HepG2 (cell line): ENCODE data around the gene CX3CR1. TPM values are rescaled to one million over a fixed set of nuclear protein-coding genes. Genes with fewer than 3 reads are reported as not detected.

Experiments used
- ADNP ChIP-seq: sonication (generic); formaldehyde crosslinking; IDR thresholded peaks from 2 replicates; pipeline ENCODE4 v1.4.0; 2020; ENCODE audit warnings: missing genetic modification reagents
- ATM ChIP-seq: fragments of 450-650 bp; IDR thresholded peaks from 2 replicates; pipeline ENCODE4 v1.7.1; 2017; ENCODE audit warnings: mild to moderate bottlenecking, borderline replicate concordance
- CBX2 ChIP-seq, 2 experiments: fragments of 200-600 bp in 1 of 2; sonication (generic); formaldehyde crosslinking in 1 of 2; IDR thresholded peaks; 2 replicates each; pipeline versions ENCODE4 v1.7.0 to v1.8.1; 2018 to 2022; ENCODE audit warnings: low read depth in 2 of 2, low read length in 1 of 2, mild to moderate bottlenecking in 1 of 2, missing genetic modification reagents in 1 of 2
- ELF4 ChIP-seq: sonication (generic); formaldehyde crosslinking; IDR thresholded peaks from 2 replicates; pipeline ENCODE4 v1.5.0; 2020; ENCODE audit warnings: missing genetic modification reagents, mild to moderate bottlenecking, moderate library complexity, borderline replicate concordance
- FOXO1 ChIP-seq: sonication (generic); formaldehyde crosslinking; IDR thresholded peaks from 2 replicates; pipeline ENCODE4 v1.4.0; 2020; ENCODE audit warnings: missing genetic modification reagents
- GTF3A ChIP-seq: sonication (generic); formaldehyde crosslinking; conservative IDR thresholded peaks from 2 replicates; pipeline ENCODE4 v1.4.0; 2020; ENCODE audit warnings: mild to moderate bottlenecking, missing genetic modification reagents
- HCFC1 ChIP-seq: fragments of 150-350 bp; IDR thresholded peaks from 2 replicates; pipeline ENCODE4 v1.6.1; 2014; ENCODE audit warnings: low read depth, low read length
- HDAC2 ChIP-seq: sonication (generic); formaldehyde crosslinking; IDR thresholded peaks from 2 replicates; pipeline ENCODE4 v1.4.0; 2020; ENCODE audit warnings: missing genetic modification reagents
- KLF13 ChIP-seq: sonication (generic); formaldehyde crosslinking; IDR thresholded peaks from 2 replicates; pipeline ENCODE4 v1.4.0; 2020; ENCODE audit warnings: mild to moderate bottlenecking, missing genetic modification reagents
- MBNL3 ChIP-seq: fragments of 250-450 bp; sonication (Bioruptor Pico); conservative IDR thresholded peaks from 2 replicates; pipeline ENCODE4 v1.8.0; 2022; ENCODE audit warnings: mild to moderate bottlenecking, inconsistent platforms
- MEIS2 ChIP-seq: sonication (generic); formaldehyde crosslinking; IDR thresholded peaks from 2 replicates; pipeline ENCODE4 v1.9.0; 2021; ENCODE audit warnings: mild to moderate bottlenecking, missing genetic modification reagents
- NFIC ChIP-seq: IDR thresholded peaks from 2 replicates; pipeline ENCODE4 v1.6.1; 2012; ENCODE audit warnings: mild to moderate bottlenecking, low read length, inconsistent platforms
- PHF5A ChIP-seq: IDR thresholded peaks from one replicate; pipeline ENCODE4 v1.6.1; 2018; ENCODE audit warnings: low read depth, missing genetic modification reagents; ENCODE audit not compliant: unreplicated experiment
- POLR2A ChIP-seq, 2 experiments: IDR thresholded peaks; 2 replicates each; pipeline ENCODE4 v1.6.1; 2011; ENCODE audit warnings: low read depth in 2 of 2, low read length in 2 of 2, mild to moderate bottlenecking in 1 of 2, moderate library complexity in 1 of 2; ENCODE audit not compliant: insufficient read depth in 1 of 2
- SMC3 ChIP-seq: IDR thresholded peaks from 2 replicates; pipeline ENCODE4 v1.6.1; 2011; ENCODE audit warnings: low read length, improper control_type of control experiment
- SP5 ChIP-seq: IDR thresholded peaks from 2 replicates; pipeline ENCODE4 v1.6.1; 2016; ENCODE audit warnings: low read depth, borderline replicate concordance
- STAG1 ChIP-seq: sonication (generic); formaldehyde crosslinking; IDR thresholded peaks from 2 replicates; pipeline ENCODE4 v1.4.0; 2020; ENCODE audit warnings: missing genetic modification reagents
- TBX2 ChIP-seq: sonication (generic); formaldehyde crosslinking; IDR thresholded peaks from 2 replicates; pipeline ENCODE4 v1.5.0; 2020; ENCODE audit warnings: missing genetic modification reagents, mild to moderate bottlenecking, borderline replicate concordance
- TCF7L2 ChIP-seq: IDR thresholded peaks from 2 replicates; pipeline ENCODE4 v1.6.1; 2011; ENCODE audit warnings: mild to moderate bottlenecking, low read depth, low read length, moderate library complexity
- THYN1 ChIP-seq: sonication (generic); formaldehyde crosslinking; IDR thresholded peaks from 2 replicates; pipeline ENCODE4 v1.8.1; 2023; ENCODE audit warnings: low read depth, mild to moderate bottlenecking, moderate library complexity, missing genetic modification reagents, borderline replicate concordance
- ZNF160 ChIP-seq: sonication (generic); formaldehyde crosslinking; IDR thresholded peaks from 2 replicates; pipeline ENCODE4 v1.8.0; 2022; ENCODE audit warnings: mild to moderate bottlenecking, inconsistent platforms, missing genetic modification reagents
- ZNF766 ChIP-seq: sonication (generic); formaldehyde crosslinking; IDR thresholded peaks from 2 replicates; pipeline ENCODE4 v1.5.0; 2020; ENCODE audit warnings: missing genetic modification reagents, borderline replicate concordance
- ZSCAN25 ChIP-seq: sonication (generic); formaldehyde crosslinking; IDR thresholded peaks from 2 replicates; pipeline ENCODE4 v1.8.0; 2022; ENCODE audit warnings: mild to moderate bottlenecking, missing genetic modification reagents
- polyA plus RNA-seq, 8 experiments: library from polyadenylated mRNA; depleted of rRNA in 3 of 8; stranded (reverse) in 7 of 8; unstranded in 1 of 8; fragments of >200 nt; fragmentation: Illumina TruSeq in 4 of 8; extraction: Trizol in 4 of 8; gene quantifications; 2 replicates each; pipeline versions ENCODE4 v1.2.1 to v1.2.3, GENCODE V29; 2011 to 2016; ENCODE audit warnings: low read depth in 4 of 8, missing spikeins in 1 of 8, mixed read lengths in 1 of 8; ENCODE audit not compliant: insufficient read depth in 1 of 8
- total RNA-seq, 5 experiments: library from RNA; depleted of rRNA; stranded (reverse); fragments of >200 nt; fragmentation: Illumina TruSeq; extraction: Trizol; gene quantifications; 2 replicates each; pipeline ENCODE4 v1.2.3, GENCODE V29; 2016; ENCODE audit warnings: low read depth in 1 of 5
- TF ChIP-seq, protein P1 (sequence below): IDR thresholded peaks from 2 replicates; pipeline ENCODE4 v1.6.1; 2016; ENCODE audit warnings: low read depth, borderline replicate concordance
- TF ChIP-seq, protein P2 (sequence below): sonication (generic); formaldehyde crosslinking; IDR thresholded peaks from 2 replicates; pipeline ENCODE4 v1.4.0; 2020; ENCODE audit warnings: missing genetic modification reagents
- TF ChIP-seq, protein P3 (sequence below): sonication (generic); formaldehyde crosslinking; IDR thresholded peaks from 2 replicates; pipeline ENCODE4 v1.5.0; 2020; ENCODE audit warnings: missing genetic modification reagents
- TF ChIP-seq, protein P4 (sequence below): sonication (generic); formaldehyde crosslinking; conservative IDR thresholded peaks from 2 replicates; pipeline ENCODE4 v1.4.0; 2020; ENCODE audit warnings: mild to moderate bottlenecking, missing genetic modification reagents, moderate library complexity

The CX3CR1 gene
- total and polyA plus RNA-seq, 2 of the 13 experiments (the other 11 are each of a cell fraction or from before 2014, with no cell fraction given), result not detected

DNA sequence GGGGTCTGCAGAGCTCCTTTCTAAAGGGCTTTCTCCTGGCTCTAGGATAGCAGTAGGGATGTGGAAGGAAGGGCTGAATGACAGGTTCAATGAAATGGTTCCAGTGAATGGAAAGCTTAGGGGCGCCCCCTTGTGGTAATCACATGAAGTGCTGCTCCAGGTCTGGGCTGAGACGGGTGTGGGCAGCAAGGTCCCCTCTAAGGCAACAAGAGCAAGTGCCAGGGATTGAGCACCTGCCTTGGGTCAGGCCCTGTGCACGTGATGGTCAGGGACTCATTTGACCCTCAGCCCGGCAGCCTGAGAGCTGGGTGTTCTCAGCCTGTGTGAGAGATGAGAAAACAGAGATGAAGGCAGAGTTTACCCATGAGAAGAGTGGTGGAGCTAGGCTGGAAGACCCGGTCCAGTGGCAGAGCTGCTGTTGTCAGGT, 12.1 kb upstream of the CX3CR1 start (continued):
- TF ChIP-seq NFIC (no peak), MBNL3 (CRISPR knock-in tag) (no peak), ZNF160 (0 out of 2 replicates have a peak, but pooled peaks have one; percentile 49), CBX2 (IDR thresholded peaks at IDR 0.05; ENCODE audit: low read depth, low read length) (no peak), CBX2 (CRISPR knock-in tag; IDR thresholded peaks at IDR 0.05; ENCODE audit: low read depth) (no peak), GTF3A (CRISPR knock-in tag) (no peak), ATM (no peak), ELF4 (no peak), HCFC1 (no peak), MEIS2 (no peak), HDAC2 (CRISPR knock-in tag) (no peak), TBX2 (CRISPR knock-in tag) (no peak), SMC3 (peak; percentile 72), PHF5A (CRISPR knock-in tag) (no peak), ADNP (CRISPR knock-in tag) (no peak), ZNF766 (CRISPR knock-in tag) (no peak), ZSCAN25 (CRISPR knock-in tag) (0 out of 2 replicates have a peak, but pooled peaks have one; percentile 20), STAG1 (CRISPR knock-in tag) (peak; percentile 64), POLR2A (IDR thresholded peaks at IDR 0.05; ENCODE audit: insufficient read depth in 1 of 2, low read depth in 2 of 2, low read length in 2 of 2) (no peak), KLF13 (CRISPR knock-in tag) (no peak), FOXO1 (CRISPR knock-in tag) (no peak), SP5 (CRISPR knock-in tag) (no peak), TCF7L2 (no peak), THYN1 (CRISPR knock-in tag) (no peak)
- TF ChIP-seq, protein P1, sequence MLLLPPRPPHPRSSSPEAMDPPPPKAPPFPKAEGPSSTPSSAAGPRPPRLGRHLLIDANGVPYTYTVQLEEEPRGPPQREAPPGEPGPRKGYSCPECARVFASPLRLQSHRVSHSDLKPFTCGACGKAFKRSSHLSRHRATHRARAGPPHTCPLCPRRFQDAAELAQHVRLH (CRISPR knock-in tag), result no peak
- TF ChIP-seq, protein P2, sequence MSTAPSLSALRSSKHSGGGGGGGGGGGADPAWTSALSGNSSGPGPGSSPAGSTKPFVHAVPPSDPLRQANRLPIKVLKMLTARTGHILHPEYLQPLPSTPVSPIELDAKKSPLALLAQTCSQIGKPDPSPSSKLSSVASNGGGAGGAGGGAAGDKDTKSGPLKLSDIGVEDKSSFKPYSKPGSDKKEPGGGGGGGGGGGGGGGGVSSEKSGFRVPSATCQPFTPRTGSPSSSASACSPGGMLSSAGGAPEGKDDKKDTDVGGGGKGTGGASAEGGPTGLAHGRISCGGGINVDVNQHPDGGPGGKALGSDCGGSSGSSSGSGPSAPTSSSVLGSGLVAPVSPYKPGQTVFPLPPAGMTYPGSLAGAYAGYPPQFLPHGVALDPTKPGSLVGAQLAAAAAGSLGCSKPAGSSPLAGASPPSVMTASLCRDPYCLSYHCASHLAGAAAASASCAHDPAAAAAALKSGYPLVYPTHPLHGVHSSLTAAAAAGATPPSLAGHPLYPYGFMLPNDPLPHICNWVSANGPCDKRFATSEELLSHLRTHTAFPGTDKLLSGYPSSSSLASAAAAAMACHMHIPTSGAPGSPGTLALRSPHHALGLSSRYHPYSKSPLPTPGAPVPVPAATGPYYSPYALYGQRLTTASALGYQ (CRISPR knock-in tag), result no peak
- TF ChIP-seq, protein P3, sequence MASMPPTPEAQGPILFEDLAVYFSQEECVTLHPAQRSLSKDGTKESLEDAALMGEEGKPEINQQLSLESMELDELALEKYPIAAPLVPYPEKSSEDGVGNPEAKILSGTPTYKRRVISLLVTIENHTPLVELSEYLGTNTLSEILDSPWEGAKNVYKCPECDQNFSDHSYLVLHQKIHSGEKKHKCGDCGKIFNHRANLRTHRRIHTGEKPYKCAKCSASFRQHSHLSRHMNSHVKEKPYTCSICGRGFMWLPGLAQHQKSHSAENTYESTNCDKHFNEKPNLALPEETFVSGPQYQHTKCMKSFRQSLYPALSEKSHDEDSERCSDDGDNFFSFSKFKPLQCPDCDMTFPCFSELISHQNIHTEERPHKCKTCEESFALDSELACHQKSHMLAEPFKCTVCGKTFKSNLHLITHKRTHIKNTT (CRISPR knock-in tag), result no peak
- TF ChIP-seq, protein P4, sequence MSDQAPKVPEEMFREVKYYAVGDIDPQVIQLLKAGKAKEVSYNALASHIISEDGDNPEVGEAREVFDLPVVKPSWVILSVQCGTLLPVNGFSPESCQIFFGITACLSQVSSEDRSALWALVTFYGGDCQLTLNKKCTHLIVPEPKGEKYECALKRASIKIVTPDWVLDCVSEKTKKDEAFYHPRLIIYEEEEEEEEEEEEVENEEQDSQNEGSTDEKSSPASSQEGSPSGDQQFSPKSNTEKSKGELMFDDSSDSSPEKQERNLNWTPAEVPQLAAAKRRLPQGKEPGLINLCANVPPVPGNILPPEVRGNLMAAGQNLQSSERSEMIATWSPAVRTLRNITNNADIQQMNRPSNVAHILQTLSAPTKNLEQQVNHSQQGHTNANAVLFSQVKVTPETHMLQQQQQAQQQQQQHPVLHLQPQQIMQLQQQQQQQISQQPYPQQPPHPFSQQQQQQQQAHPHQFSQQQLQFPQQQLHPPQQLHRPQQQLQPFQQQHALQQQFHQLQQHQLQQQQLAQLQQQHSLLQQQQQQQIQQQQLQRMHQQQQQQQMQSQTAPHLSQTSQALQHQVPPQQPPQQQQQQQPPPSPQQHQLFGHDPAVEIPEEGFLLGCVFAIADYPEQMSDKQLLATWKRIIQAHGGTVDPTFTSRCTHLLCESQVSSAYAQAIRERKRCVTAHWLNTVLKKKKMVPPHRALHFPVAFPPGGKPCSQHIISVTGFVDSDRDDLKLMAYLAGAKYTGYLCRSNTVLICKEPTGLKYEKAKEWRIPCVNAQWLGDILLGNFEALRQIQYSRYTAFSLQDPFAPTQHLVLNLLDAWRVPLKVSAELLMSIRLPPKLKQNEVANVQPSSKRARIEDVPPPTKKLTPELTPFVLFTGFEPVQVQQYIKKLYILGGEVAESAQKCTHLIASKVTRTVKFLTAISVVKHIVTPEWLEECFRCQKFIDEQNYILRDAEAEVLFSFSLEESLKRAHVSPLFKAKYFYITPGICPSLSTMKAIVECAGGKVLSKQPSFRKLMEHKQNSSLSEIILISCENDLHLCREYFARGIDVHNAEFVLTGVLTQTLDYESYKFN (CRISPR knock-in tag), result no peak
